ENCODE results near the gene AGPAT3.

GRCh38 chr21:43954042-43954441, 89.0 kb downstream of the AGPAT3 start:
- TF ChIP-seq POLR2A (IDR thresholded peaks at IDR 0.05) = no peak
- TF ChIP-seq, protein P1, sequence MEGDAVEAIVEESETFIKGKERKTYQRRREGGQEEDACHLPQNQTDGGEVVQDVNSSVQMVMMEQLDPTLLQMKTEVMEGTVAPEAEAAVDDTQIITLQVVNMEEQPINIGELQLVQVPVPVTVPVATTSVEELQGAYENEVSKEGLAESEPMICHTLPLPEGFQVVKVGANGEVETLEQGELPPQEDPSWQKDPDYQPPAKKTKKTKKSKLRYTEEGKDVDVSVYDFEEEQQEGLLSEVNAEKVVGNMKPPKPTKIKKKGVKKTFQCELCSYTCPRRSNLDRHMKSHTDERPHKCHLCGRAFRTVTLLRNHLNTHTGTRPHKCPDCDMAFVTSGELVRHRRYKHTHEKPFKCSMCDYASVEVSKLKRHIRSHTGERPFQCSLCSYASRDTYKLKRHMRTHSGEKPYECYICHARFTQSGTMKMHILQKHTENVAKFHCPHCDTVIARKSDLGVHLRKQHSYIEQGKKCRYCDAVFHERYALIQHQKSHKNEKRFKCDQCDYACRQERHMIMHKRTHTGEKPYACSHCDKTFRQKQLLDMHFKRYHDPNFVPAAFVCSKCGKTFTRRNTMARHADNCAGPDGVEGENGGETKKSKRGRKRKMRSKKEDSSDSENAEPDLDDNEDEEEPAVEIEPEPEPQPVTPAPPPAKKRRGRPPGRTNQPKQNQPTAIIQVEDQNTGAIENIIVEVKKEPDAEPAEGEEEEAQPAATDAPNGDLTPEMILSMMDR (IDR thresholded peaks at IDR 0.05) = no peak
